Choroid plexus epithelial cell (primary cell): ENCODE results near the gene ELMO1.

Experiments used
- DNase-seq: peaks from one replicate; pipeline ENCODE4 v3.0.0-alpha.2; 2010; ENCODE audit warnings: low read depth
- H3K4me3 ChIP-seq: 2 replicates; pipeline ENCODE4 v1.5.1; 2011; ENCODE audit warnings: low read depth, mild to moderate bottlenecking, control low read depth, low read length, moderate library complexity
- CTCF ChIP-seq: conservative IDR thresholded peaks from 2 replicates; pipeline ENCODE4 v1.5.1; 2011; ENCODE audit warnings: low read depth, mild to moderate bottlenecking, control low read depth, inconsistent platforms, low read length, moderate library complexity

The ELMO1 gene

DNA sequence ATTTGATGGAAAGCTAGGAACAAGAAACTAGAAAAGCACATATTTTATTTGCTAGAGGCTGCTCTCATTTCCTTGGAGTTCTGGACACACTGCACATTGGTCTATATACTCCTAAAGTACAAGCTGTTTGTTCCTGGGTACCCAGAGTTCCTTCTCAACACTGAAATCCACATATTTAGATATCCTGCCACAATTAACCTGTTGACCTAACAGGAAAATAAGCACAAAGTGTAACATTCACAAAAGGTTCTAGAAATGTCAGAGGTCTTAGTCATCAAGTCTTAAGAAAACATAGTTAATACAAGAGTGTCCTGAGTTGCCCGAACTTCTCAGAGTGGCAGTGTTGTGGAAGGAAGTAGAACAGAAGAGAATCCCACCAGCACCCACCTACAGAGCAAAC is 115.6 kb downstream of the ELMO1 start:
- no peak for DNase-seq
- TF ChIP-seq CTCF = no peak

GRCh38 chr7:37332243-37333016 is 116.2 kb downstream of the ELMO1 start:
- H3K4me3 ChIP-seq = no peak overlapping the region
- DNase-seq = no peak
- no peak for TF ChIP-seq CTCF

More for the DNA sequence above, 115.6 kb downstream of the ELMO1 start:
- no peak overlapping the region for H3K4me3 ChIP-seq

GRCh38 chr7:37330775-37331174 is 117.9 kb downstream of the ELMO1 start:
- no peak for DNase-seq
- TF ChIP-seq CTCF = no peak
- no peak overlapping the region for H3K4me3 ChIP-seq

DNA sequence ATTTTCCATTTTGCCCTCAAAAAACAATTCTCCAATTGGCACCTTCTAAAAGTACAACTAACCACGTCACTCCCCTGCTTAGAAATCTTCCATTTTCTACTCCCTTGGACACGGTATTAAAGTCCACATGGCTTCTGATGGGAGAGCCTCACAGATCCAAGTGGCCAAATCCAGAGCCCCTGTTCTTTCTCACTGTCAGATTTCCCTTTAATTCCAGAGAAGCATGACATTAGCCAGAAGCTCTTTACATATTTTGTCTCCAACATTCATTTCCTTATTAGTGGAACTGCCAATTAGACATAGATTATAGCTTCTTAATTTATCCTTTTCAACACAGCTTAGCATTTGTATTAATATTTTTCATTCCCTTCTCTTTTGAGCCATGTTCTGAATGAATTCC is 118.7 kb downstream of the ELMO1 start:
- TF ChIP-seq CTCF = no peak
- no peak overlapping the region for H3K4me3 ChIP-seq
- DNase-seq = no peak

DNA sequence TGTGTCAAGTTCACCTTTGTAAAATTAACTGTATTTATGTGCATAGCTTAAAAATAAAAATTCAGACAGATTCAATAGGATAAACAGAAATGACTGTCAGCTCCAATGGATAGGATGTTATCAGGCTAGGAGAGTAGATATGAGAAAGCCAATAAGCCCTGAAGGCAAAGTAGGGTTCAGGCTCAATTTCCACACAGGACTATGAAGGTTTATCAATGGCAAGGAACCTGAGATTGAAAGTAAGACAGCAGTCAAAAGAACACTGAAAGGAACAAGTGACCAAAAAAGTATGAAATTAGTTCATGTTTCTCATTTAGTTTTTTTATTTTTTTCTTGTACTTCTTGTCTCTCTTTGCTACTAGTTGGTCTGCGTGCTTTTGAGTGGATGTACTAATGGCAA is 121.4 kb downstream of the ELMO1 start:
- no peak for TF ChIP-seq CTCF
- H3K4me3 ChIP-seq = no peak overlapping the region
- no peak for DNase-seq

- no peak for TF ChIP-seq CTCF
- H3K4me3 ChIP-seq = no peak overlapping the region
- DNase-seq = no peak
Measured at GRCh38 chr7:37323966-37324365, 124.7 kb downstream of the ELMO1 start.

DNA sequence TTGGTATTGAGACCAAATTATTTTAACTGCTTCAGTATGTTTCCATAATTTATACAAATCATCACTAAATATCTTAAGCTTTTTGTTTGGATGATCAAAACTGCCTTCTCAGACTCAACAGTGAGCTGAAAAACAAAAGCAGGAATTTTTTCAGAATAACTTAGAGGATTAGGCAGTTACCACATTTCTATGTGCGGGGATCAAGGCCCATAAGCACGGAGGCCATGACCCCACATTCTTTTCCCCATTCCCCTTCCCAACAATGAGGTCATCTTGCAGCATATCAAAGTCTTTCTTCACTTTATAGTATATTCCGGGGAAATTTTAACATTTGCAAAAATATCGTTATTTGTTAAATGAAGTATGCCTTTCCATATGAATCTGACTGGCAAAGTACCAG is 125.8 kb downstream of the ELMO1 start:
- TF ChIP-seq CTCF = no peak
- DNase-seq = no peak
- no peak overlapping the region for H3K4me3 ChIP-seq
